GM19043 (cell line): ENCODE measurements around the gene HEXIM1.
"Not testable (repeated sequence)": the region's sequence is repeated elsewhere in the genome, so short reads cannot be mapped to it uniquely, and the experiment has no call there.

Source experiments
- ATAC-seq: cut with Tn5 transposase; IDR thresholded peaks from one replicate; pipeline ENCODE4 v1.9.1; 2021; ENCODE audit warnings: low read depth; ENCODE audit not compliant: unreplicated experiment

The HEXIM1 gene

GRCh38 chr17:45112559-45113423, 35.5 kb upstream of the HEXIM1 start:
- ATAC-seq = no peak

DNA sequence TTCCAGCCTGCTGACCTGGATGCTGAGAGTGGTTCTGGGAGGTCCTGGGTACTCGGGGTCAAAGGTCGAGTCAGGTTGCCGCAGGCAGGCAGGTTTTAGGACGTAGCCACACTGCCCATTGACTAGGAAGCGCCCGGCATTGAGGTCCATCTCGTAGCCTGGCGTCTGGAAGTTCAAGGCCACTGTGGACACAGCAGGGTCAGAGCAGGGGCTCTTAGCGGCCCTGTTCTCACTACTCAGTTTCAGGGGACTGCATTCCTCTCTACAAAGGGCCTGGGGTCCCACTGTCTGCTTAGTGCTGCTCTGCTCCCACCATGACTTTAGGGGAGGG, 34.9 kb upstream of the HEXIM1 start:
- no peak for ATAC-seq

DNA sequence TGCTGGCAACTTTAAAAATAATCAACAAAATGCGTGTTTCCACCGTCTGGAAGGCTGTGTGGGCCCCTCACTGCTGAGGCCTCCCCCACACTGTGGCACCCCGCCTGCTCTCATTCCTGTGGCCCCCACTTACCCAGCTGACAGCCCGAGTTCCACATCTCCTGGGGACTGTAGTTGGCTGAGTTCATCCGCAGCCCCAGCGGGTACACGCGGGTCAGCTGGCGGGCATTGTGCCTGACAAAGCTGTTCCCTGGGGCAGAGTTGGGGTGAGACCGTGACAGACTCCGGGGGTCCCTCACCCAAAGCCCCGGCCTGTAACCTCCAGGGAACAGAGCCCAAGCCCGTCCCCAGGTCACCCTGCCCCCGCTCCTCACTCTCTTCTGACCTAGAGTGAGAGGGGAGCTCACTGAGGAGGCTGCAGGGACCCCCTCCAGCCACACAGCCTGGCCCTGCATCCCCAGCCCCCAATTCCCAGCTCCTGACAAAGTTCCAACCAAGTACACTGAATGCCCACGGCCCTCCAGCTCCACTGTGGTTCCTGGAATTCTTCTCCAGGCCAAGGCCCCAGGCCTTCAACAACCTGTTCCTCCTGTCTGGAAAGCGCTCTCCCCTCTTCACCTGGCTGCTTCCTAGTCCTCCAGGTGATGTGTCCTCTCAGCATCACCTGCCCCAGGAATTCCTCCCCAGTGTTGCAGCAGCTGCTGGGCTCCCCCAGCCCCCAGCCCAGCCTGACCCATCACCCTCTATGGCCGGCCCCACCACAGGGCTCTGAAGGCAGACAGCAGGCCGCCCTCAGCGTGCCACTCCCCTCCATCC, 34.0 kb upstream of the HEXIM1 start:
- no peak for ATAC-seq

DNA sequence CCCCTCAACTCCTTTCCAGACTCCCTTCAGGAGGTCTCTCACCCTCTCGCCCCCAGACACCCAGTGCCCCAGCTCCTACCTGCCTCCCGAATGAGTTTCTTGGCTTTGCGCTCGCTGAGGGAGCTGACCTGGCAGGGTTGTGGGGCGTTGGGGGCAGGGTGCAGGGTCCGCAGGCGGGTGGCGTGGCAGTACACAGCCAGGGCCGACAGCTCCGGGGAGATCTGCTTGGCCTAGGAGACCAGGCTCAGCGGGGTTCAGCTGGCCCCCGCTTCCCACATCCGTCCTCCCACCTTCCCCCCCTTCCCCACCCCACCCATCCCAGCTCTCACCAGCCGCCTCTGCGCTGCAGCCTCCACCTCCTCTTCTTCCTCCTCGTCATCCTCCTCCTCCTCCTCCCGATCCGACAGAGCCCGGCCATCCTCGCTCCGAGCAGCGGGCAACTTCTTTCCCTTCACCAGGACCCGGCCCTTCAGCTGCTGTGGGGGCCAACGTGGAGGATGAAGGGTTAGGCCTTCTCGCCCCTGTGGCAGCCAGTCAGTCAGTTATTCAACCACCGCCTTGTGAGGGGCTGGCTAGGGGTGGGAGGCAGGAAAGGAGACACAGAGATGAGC, 33.2 kb upstream of the HEXIM1 start:
- ATAC-seq = no peak

DNA sequence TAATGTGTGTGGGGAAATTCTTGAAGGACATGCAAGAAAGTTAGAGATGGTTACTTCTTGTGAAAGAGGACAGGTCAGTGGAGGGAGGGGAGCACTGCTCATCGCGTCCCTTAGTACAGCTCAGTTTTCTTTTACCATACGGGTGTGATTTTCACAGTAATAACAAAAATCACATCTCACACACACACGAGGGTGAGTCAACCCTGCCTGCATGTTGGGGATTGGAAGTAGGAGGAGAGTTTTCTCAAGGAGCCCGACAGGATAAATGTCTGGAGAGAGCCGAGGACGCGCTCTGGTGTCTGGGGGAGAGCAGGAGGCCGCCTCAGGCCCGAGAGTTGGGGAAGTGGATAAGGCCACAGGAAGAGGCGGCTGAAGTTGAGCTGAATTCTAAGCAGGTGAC, 32.4 kb upstream of the HEXIM1 start:
- ATAC-seq = no peak

- ATAC-seq = no peak
Observed at GRCh38 chr17:45116434-45117016, 31.8 kb upstream of the HEXIM1 start.

DNA sequence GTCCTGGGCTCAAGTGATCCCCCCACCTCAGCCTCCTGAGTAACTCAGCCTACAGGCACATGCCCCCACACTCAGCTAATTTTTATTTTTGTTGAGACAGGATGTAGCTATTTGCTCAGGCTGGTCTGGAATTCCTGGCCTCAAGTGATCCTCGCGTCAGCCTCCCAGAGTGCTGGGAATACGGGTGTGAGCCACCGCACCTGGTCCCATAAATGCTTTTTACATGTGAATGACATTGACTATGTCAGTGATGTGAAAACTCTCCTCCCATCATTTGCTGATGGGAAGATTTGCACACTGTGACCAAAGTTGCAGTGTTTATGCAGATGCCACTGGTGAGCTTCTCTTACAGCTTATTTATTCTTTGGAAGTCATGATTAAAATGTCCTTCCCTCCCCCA, 30.9 kb upstream of the HEXIM1 start:
- ATAC-seq = no peak

- no peak for ATAC-seq
Observed at GRCh38 chr17:45117848-45118646, 30.2 kb upstream of the HEXIM1 start.

- ATAC-seq = no peak
Observed at GRCh38 chr17:45118691-45119090, 29.6 kb upstream of the HEXIM1 start.

DNA sequence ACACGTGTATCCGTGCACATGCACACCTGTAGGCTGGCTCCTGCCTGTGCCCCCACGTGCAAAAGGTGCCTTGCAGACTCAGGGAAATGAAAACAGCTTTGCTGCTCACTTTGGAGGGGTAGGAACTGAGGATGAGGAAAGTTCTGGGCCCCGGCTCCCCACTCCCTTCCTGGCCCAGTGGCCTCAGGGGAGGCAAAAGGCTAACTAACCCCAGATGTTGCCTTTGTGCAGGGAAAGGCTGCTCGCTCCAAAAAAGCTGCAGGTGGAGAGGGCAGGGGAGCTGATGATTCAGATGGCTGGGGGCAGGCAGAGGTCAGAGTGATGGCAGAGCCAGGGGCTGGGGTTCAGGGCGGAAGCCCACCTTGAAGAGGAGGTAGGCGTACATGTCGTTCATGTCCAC, 28.3 kb upstream of the HEXIM1 start:
- ATAC-seq = no peak

DNA sequence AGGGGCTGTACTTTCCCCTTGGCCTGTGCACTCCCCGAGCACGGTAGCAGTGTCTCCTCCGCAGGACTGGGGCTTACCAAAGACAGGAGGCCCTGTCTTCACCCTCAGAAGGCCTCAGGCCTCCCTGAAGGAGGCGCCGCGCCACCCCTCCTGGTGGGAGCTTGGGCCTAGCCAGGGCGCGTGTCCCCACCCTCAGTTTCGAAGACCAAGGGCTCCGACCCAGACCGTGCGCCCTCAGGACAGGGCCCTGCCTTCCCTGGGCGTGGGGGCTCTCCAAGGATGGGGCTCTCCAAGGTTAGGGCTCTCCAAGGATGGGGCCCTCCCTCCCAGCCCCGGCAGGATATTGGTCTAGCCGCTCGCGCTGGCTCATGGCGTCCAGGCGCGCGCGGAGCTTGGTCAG, 27.7 kb upstream of the HEXIM1 start:
- no peak for ATAC-seq

- ATAC-seq = no peak
Observed at GRCh38 chr17:45121055-45121454, 27.2 kb upstream of the HEXIM1 start.

DNA sequence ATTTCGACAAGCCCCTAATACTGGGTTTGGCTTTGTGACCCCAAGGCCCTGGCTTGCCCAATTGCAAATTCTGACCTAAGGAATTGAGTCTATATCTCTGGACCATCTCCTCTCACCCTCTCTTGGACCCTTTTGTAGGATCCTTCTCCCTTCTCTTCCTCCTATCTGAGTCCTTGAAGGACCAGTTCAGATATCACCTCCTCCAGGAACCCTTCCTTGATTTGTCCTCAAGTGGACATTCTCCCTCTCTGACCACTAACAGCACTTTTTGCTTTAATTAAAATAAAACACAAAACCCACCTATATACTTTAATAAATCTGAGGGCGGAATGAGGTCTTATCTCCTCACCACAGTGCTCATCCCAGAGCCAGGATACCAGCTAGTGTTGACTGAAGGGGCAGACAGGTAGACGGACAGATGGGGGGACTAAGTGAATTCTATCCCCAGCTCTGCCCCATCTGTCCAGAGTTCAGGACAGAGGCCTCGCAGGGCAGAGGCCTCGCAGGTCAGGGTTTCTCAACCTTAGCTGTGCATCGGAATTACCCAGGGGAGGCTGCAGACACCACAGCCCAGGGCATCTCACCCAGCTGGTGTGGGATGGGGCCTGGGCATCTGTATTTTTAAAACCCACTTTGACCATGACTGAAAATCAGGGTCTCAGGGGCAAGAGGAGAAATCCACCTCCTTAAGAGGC, 25.1 kb upstream of the HEXIM1 start:
- no peak for ATAC-seq

- ATAC-seq = no peak
Observed at GRCh38 chr17:45123930-45124796, 24.1 kb upstream of the HEXIM1 start.

DNA sequence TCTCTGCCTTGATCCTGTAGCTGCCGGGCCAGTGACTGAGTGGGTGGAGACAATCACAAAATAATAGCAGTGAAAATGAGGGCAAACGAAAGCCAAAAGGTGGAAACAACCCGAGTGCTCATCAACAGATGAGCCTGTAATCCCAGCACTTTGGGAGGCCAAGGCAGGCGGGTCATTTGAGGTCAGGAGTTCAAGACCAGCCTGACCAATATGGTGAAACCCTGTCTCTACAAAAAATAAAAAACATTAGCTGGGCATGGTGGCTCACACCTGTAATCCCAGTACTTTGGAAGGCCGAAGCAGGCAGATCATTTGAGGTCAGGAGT, 23.5 kb upstream of the HEXIM1 start:
- ATAC-seq = not testable (repeated sequence)

- ATAC-seq = no peak
Observed at GRCh38 chr17:45125509-45125908, 22.8 kb upstream of the HEXIM1 start.

DNA sequence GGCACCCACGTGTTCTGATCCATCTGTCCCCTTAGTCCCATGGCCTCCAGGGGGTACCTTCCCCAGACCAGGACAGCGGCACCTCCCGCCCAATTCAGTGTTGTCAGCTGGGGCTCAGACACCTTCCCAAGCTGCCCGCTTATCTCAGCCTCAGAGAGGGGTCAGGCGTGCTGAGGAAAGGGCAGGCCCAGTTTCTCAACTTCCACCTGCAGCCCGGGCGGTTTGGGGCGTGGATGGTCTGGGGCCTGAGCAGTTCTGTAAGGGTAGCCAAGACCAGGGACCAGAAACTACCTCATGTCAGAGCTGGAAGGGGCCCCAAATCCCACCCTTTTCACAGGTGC, 21.1 kb upstream of the HEXIM1 start:
- ATAC-seq = no peak

DNA sequence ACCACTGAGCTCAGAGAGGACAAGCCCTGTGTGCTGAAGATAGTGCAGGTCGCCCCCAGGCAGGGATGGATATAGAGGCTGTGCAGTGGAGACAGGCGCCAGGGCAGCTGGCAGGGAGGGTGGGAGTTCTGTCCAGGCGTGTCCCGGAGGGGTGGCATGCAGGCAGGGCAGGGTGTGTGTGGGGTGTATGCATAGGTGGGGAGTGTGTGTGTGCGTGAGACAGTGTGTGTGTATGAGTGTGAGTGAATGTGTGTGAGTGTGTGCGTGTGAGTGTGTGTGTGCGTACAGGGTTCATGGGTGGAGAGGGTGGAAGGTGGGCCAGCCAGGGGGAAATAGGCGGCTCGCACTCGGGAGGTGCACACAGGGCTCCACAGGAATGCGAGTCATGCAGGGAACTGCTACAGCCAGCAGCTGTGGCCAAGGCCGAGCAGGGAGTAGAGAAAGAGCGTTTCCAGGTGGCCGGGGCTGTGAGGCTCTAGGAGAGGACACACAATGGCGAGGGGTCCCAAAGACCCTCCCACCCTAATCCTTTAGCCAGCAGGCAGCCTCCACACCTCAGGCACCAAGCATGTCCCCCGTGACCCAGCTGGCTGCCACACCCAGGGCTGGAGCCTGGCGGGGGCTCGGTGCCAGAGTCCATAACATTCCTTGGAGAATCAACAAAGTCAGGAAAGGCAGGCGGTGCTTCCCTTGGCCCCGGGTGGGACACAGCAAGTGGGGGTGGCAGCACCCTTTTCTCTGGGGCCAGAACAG, 20.6 kb upstream of the HEXIM1 start:
- ATAC-seq = no peak
